IPS DF 6.9 (cell line): ENCODE data around the gene ACER1.
"Not testable (repeated sequence)": the region's sequence is repeated elsewhere in the genome, so short reads cannot be mapped to it uniquely, and the experiment has no call there.

ENCODE experiments used
- DNase-seq: peaks from one replicate; pipeline ENCODE4 v3.0.0-alpha.2; 2013; ENCODE audit warnings: low read depth, low spot score
- H3K27ac ChIP-seq: one replicate; pipeline ENCODE4 v1.5.1; 2013; ENCODE audit warnings: low read length, control low read depth
- H3K27me3 ChIP-seq: 2 replicates; pipeline ENCODE4 v1.6.1; 2013; ENCODE audit warnings: mild to moderate bottlenecking, low read length; ENCODE audit not compliant: control insufficient read depth, insufficient read depth
- H3K36me3 ChIP-seq: 2 replicates; pipeline ENCODE4 v1.6.1; 2013; ENCODE audit warnings: low read length; ENCODE audit not compliant: control insufficient read depth, insufficient read depth
- H3K4me1 ChIP-seq: 2 replicates; pipeline ENCODE4 v1.6.1; 2013; ENCODE audit warnings: low read length; ENCODE audit not compliant: control insufficient read depth, insufficient read depth
- H3K4me3 ChIP-seq: 2 replicates; pipeline ENCODE4 v1.5.1; 2013; ENCODE audit warnings: mild to moderate bottlenecking, low read length
- H3K9me3 ChIP-seq: 2 replicates; pipeline ENCODE4 v1.6.1; 2013; ENCODE audit warnings: low read length, inconsistent platforms; ENCODE audit not compliant: control insufficient read depth, insufficient read depth
- WGBS: extraction: QIAGEN DNeasy Blood & Tissue Kit; methylation state at CpG from one replicate; pipeline ENCODE4 v1.1.7; 2013; ENCODE audit warnings: mixed read lengths, missing lambda C conversion rate; ENCODE audit not compliant: insufficient read length, insufficient coverage; 5-methylcytosine and 5-hydroxymethylcytosine counted together

ACER1 gene

GRCh38 chr19:6358003-6358402, 24.6 kb upstream of the ACER1 start:
- H3K27ac ChIP-seq: no peak overlapping the region
- no peaks in the 10 kb centered on the region for H3K4me1 ChIP-seq
- H3K36me3 ChIP-seq: no peaks in the 10 kb centered on the region
- H3K9me3 ChIP-seq: no peaks in the 10 kb centered on the region
- no CpG with 5 or more reads among the region's 9 CpGs for WGBS
- H3K27me3 ChIP-seq: no peaks in the 10 kb centered on the region
- no peak for DNase-seq
- no peak overlapping the region for H3K4me3 ChIP-seq

GRCh38 chr19:6357174-6357573, 23.8 kb upstream of the ACER1 start:
- no peak overlapping the region for H3K4me3 ChIP-seq
- no peaks in the 10 kb centered on the region for H3K4me1 ChIP-seq
- H3K36me3 ChIP-seq: no peaks in the 10 kb centered on the region
- no peaks in the 10 kb centered on the region for H3K9me3 ChIP-seq
- no peaks in the 10 kb centered on the region for H3K27me3 ChIP-seq
- DNase-seq: no peak
- no peak overlapping the region for H3K27ac ChIP-seq
- no CpG with 5 or more reads among the region's 14 CpGs for WGBS

- H3K4me3 ChIP-seq, H3K27ac ChIP-seq, H3K9me3 ChIP-seq, H3K36me3 ChIP-seq, H3K27me3 ChIP-seq, H3K4me1 ChIP-seq, DNase-seq: not testable (repeated sequence)
- WGBS: no CpG with 5 or more reads among the region's 46 CpGs
These were observed 22.1 kb upstream of the ACER1 start for GRCh38 chr19:6355321-6356040.

- DNase-seq: no peak
- WGBS: no CpG with 5 or more reads among the region's 4 CpGs
- H3K9me3 ChIP-seq: no peaks in the 10 kb centered on the region
These were observed 20.8 kb upstream of the ACER1 start for GRCh38 chr19:6354098-6354674.

GRCh38 chr19:6352381-6353165, 19.2 kb upstream of the ACER1 start:
- WGBS: no CpG with 5 or more reads among the region's 2 CpGs
- no peaks in the 10 kb centered on the region for H3K36me3 ChIP-seq
- H3K27me3 ChIP-seq: no peaks in the 10 kb centered on the region
- no peak for DNase-seq
- H3K27ac ChIP-seq: no peak overlapping the region
- no peaks in the 10 kb centered on the region for H3K4me1 ChIP-seq
- H3K9me3 ChIP-seq: no peaks in the 10 kb centered on the region
- H3K4me3 ChIP-seq: no peak overlapping the region

More at GRCh38 chr19:6354098-6354674, 20.8 kb upstream of the ACER1 start:
- no peaks in the 10 kb centered on the region for H3K27me3 ChIP-seq
- no peaks in the 10 kb centered on the region for H3K36me3 ChIP-seq
- H3K4me1 ChIP-seq: no peaks in the 10 kb centered on the region
- no peak overlapping the region for H3K4me3 ChIP-seq
- H3K27ac ChIP-seq: no peak overlapping the region

GRCh38 chr19:6350688-6351087, 17.3 kb upstream of the ACER1 start:
- Histone ChIP-seq H3K4me3 (no peak overlapping the region), H3K9me3 (no peaks in the 10 kb centered on the region), H3K27me3 (no peaks in the 10 kb centered on the region), H3K36me3 (no peaks in the 10 kb centered on the region), H3K27ac (no peak overlapping the region), H3K4me1 (no peaks in the 10 kb centered on the region)
- no peak for DNase-seq
- WGBS: no CpG with 5 or more reads among the region's 2 CpGs

GRCh38 chr19:6349271-6349670, 15.9 kb upstream of the ACER1 start:
- H3K36me3 ChIP-seq, H3K4me1 ChIP-seq, DNase-seq, H3K9me3 ChIP-seq, H3K4me3 ChIP-seq, H3K27me3 ChIP-seq, H3K27ac ChIP-seq: not testable (repeated sequence)
- no CpG with 5 or more reads among the region's 2 CpGs for WGBS

GRCh38 chr19:6343462-6343861, 10.1 kb upstream of the ACER1 start:
- DNase-seq: no peak
- no CpG with 5 or more reads among the region's 1 CpG for WGBS
- Histone ChIP-seq H3K36me3 (no peaks in the 10 kb centered on the region), H3K4me3 (no peak overlapping the region), H3K27me3 (no peaks in the 10 kb centered on the region), H3K9me3 (no peaks in the 10 kb centered on the region), H3K27ac (no peak overlapping the region), H3K4me1 (no peaks in the 10 kb centered on the region)

- no peaks in the 10 kb centered on the region for H3K9me3 ChIP-seq
- H3K27ac ChIP-seq: no peak overlapping the region
- WGBS: no CpG with 5 or more reads among the region's 14 CpGs
- no peak overlapping the region for H3K4me3 ChIP-seq
- H3K27me3 ChIP-seq: no peaks in the 10 kb centered on the region
- DNase-seq: no peak
- H3K36me3 ChIP-seq: no peaks in the 10 kb centered on the region
- H3K4me1 ChIP-seq: no peaks in the 10 kb centered on the region
These were observed 7.2 kb upstream of the ACER1 start for GRCh38 chr19:6340493-6341201.

GRCh38 chr19:6334490-6335285, 1.3 kb upstream of the ACER1 start:
- WGBS: no CpG with 5 or more reads among the region's 6 CpGs
- Histone ChIP-seq H3K9me3 (no peaks in the 10 kb centered on the region), H3K27ac (no peak overlapping the region), H3K36me3 (no peaks in the 10 kb centered on the region), H3K4me1 (no peaks in the 10 kb centered on the region), H3K27me3 (no peaks in the 10 kb centered on the region), H3K4me3 (no peak overlapping the region)
- no peak for DNase-seq
